Fibroblast of gingiva (primary cell): ENCODE data around the gene COL15A1.
"Not testable (repeated sequence)": the region's sequence is repeated elsewhere in the genome, so short reads cannot be mapped to it uniquely, and the experiment has no call there.

Experiments
- DNase-seq: peaks from one replicate; pipeline ENCODE4 v3.0.0-alpha.2; 2011; ENCODE audit warnings: low read depth

Gene COL15A1

DNA sequence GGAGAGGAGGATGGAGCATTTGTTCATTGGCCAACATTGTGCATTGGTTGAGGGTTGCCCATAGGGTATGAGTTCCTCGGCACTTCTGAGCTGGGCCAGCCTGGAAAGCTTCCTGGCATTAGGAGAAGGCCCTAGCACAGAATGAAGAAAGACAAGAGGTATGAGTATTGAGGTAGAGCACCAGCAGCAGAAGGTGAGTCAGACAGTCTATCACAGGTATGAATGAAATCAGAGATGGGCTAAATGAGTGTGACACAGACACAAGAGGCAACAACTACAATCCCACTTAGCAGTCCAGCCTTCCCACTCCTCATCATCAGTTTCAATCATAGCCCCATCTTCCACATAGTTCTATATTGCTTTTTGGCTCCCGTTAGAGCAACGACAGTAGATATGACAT, 135.8 kb downstream of the COL15A1 start:
- no peak for DNase-seq

GRCh38 chr9:99083051-99083450, 139.3 kb downstream of the COL15A1 start:
- no peak for DNase-seq

- DNase-seq: peak; percentile 81
Observed at GRCh38 chr9:99085949-99086948, 142.5 kb downstream of the COL15A1 start.

GRCh38 chr9:99087462-99087861, 143.8 kb downstream of the COL15A1 start:
- DNase-seq: no peak

DNA sequence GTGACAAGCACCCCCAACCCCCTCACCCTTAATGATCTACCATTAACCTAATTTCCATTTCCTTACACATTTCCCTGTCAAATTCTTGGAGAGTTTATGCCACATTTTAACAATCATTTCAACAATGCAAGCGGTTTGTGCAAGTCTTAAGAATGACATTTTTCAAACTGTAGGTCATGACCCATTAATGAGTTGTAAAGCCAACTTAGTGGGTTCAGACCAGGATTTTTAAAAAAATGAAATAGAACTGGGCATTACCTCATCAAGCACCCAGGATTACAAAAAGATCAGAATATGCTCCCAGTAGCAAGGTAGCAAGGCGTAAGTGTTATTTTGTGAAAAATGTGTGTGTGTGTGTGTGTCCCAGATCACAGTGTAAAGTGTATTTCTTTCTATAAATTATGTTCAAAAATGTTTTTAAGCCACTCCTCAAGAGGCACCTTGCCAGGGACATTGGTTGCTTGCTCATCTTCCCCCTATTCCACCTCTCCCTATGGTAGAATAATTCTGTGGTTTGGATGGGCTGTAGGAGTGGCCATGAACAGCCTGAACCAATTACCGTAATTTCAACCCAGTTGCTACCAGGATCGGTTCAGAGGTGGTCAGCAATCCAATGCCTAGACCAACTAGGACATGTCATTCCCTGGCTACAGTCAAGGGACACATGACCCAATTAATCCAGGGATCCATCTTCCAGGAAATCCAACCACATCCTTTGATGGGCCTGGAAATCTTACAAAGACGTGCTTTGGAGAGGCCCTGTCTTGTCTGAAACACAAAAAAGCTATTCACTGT, 146.8 kb downstream of the COL15A1 start:
- DNase-seq: no peak

GRCh38 chr9:99092643-99093491, 149.2 kb downstream of the COL15A1 start:
- DNase-seq: no peak

DNA sequence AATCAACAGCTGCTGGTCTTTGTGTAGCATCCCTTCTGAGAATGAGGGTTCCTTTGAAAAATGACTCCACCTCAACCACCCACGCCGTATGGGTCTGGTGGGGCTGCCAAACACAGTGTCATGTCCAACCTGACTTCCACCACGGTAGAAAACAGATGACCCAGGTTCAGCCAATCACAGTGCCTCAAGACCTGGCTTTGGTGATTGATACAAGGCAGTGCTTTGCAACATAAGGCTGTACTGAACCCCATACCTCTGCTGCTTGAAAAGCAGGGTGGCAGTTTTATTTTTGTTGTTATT, 149.7 kb downstream of the COL15A1 start:
- DNase-seq: no peak

DNA sequence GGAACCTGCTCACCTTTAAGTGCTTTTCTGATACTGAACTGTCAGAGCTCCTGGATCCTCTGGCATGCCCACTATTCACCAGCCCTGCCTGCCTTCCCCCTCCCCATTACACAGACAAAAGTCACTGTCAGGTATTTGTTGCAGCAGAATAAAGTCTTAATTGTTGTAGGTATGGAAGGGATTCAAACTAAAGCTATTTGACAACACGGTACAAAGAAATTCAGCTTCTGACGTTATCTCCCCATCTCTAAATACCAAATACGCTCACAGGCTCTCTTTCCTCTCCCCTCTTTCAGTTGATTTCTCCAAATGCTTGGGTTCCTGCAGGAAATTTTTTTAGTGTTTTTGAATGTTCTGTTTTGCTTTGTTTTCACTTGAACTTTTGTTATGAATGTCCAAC, 151.9 kb downstream of the COL15A1 start:
- DNase-seq: no peak

GRCh38 chr9:99096409-99096808, 152.7 kb downstream of the COL15A1 start:
- DNase-seq: no peak

GRCh38 chr9:99099806-99100585, 156.3 kb downstream of the COL15A1 start:
- DNase-seq: not testable (repeated sequence)

GRCh38 chr9:99101271-99101670, 157.6 kb downstream of the COL15A1 start:
- DNase-seq: no peak

DNA sequence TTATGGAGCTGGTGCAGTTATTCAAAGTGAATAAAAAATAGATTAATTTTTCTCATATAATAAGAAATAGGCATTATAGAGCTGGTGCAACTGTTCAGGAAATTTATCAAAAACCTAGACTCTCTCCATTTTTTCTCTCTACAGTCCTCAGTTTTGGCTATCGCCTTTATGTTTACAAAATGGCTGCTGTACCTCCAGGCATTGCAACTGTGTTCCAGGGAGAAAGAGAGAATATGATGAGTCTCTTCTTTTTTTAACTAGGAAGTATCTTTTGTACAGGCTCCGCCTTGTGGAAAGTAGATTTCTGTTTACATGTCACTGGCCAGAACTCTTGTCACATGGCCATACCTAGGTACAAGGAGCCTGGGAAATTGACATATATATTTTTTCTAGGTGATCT, 158.1 kb downstream of the COL15A1 start:
- no peak for DNase-seq

DNA sequence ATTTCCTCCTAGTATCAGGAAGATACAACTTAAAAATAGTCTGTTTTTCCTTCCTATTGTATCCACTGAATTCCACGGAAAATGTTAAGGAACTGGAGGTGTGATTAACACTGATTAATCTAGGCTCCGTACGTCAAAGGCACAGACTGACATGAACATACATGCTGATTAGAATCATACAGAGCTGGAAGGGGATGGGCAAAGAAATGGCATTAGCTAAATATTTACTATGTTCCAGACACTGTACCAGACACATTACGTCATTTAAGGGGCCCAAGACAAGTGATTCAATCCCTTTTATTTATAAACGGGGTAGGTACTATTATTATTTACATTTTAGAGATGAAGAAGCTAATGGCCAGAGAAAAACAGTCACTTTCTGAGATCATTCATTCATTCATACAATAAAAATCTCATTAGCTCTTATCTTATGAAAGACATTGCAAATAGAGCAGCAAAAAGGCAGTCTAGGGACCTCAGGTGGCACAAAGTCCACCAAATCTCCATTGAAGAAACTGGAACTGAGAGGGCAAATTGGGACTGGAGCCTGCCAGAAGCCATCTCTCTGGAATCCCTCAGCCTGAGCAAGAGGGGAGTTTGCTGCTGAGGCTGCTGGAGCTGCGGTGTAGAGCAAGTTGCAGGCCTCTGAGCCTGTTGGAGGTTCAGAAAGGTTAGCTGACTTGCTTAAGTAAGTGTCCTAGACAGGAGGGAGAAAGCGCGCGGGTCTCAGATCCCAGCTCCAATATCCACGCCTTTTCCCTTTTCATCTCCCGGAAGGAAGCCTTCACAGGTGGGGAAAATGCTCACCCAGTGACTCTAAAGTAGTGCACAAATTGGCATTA, 159.6 kb downstream of the COL15A1 start:
- DNase-seq: no peak

GRCh38 chr9:99103901-99104458, 160.3 kb downstream of the COL15A1 start:
- DNase-seq: peak; percentile 36

GRCh38 chr9:99104459-99105151, 160.9 kb downstream of the COL15A1 start, which contains the start of gene TGFBR1:
Gene TGFBR1 (plus strand): TSS chr9:99105113. CDS start chr9:99105206, 93 bp downstream.
- peak; percentile 89 for DNase-seq

GRCh38 chr9:99105152-99106043, 161.7 kb downstream of the COL15A1 start:
- peak; percentile 85 for DNase-seq

- DNase-seq: no peak
Observed at GRCh38 chr9:99106044-99106375, 162.3 kb downstream of the COL15A1 start.

- DNase-seq: no peak
Observed at GRCh38 chr9:99107421-99107820, 163.7 kb downstream of the COL15A1 start.
